Liver (tissue), 9 donors: ENCODE results near the gene SCD5. TPM values are rescaled to one million over a fixed set of nuclear protein-coding genes. Genes with fewer than 3 reads are reported as not detected.

Experiments used
- DNase-seq: peaks from one replicate; pipeline ENCODE4 v3.0.0-alpha.2; 2017; ENCODE audit warnings: low spot score
- H3K27ac ChIP-seq, 2 donors: one replicate each; pipeline ENCODE4 v1.7.0; 2013; ENCODE audit warnings: inconsistent platforms in 2 of 2, low read length in 2 of 2, control low read depth in 1 of 2, low read depth in 1 of 2, mild to moderate bottlenecking in 1 of 2
- H3K27me3 ChIP-seq, 4 donors: one replicate each; pipeline versions ENCODE4 v1.6.1 to v1.7.0; 2013; ENCODE audit warnings: low read length in 3 of 4, inconsistent platforms in 1 of 4, mild to moderate bottlenecking in 1 of 4, moderate library complexity in 1 of 4; ENCODE audit not compliant: control insufficient read depth in 4 of 4, insufficient read depth in 4 of 4
- H3K36me3 ChIP-seq, 4 donors: one replicate each; pipeline versions ENCODE4 v1.6.1 to v1.7.0; 2013; ENCODE audit warnings: low read length in 3 of 4, mild to moderate bottlenecking in 3 of 4, low read depth in 1 of 4, moderate library complexity in 1 of 4; ENCODE audit not compliant: control insufficient read depth in 4 of 4, insufficient read depth in 3 of 4
- H3K4me1 ChIP-seq, 4 donors: one replicate each; pipeline versions ENCODE4 v1.6.1 to v1.7.0; 2013; ENCODE audit warnings: low read length in 3 of 4, mild to moderate bottlenecking in 3 of 4, moderate library complexity in 1 of 4; ENCODE audit not compliant: control insufficient read depth in 4 of 4, insufficient read depth in 4 of 4
- H3K4me3 ChIP-seq, 3 donors: one replicate each; pipeline versions ENCODE4 v1.6.1 to v1.7.0; 2013; ENCODE audit warnings: low read length in 3 of 3, control low read depth in 1 of 3, low read depth in 1 of 3, mild to moderate bottlenecking in 1 of 3
- H3K9ac ChIP-seq, 2 donors: one replicate each; pipeline ENCODE4 v1.7.0; 2013; ENCODE audit warnings: low read length in 2 of 2, mild to moderate bottlenecking in 2 of 2, moderate library complexity in 2 of 2, control low read depth in 1 of 2, low read depth in 1 of 2
- H3K9me3 ChIP-seq, 4 donors: one replicate each; pipeline versions ENCODE4 v1.6.1 to v1.7.0; 2013; ENCODE audit warnings: low read length in 3 of 4; ENCODE audit not compliant: control insufficient read depth in 4 of 4
- EGR1 ChIP-seq, 2 donors: IDR thresholded peaks; 2 replicates each; pipeline ENCODE4 v1.6.1; 2016 to 2018; ENCODE audit warnings: antibody characterized with exemption in 2 of 2, low read depth in 2 of 2
- FOXA1 ChIP-seq: IDR thresholded peaks from 2 replicates; pipeline ENCODE4 v1.6.1; 2016; ENCODE audit warnings: antibody characterized with exemption
- FOXA2 ChIP-seq: IDR thresholded peaks from 2 replicates; pipeline ENCODE4 v1.6.1; 2016; ENCODE audit warnings: antibody characterized with exemption
- GABPA ChIP-seq, 2 donors: IDR thresholded peaks in 1 of 2; conservative IDR thresholded peaks in 1 of 2; 2 replicates each; pipeline ENCODE4 v1.6.1; 2016; ENCODE audit warnings: antibody characterized with exemption in 2 of 2, mild to moderate bottlenecking in 1 of 2, moderate library complexity in 1 of 2
- HNF4A ChIP-seq, 2 donors: conservative IDR thresholded peaks; 2 replicates each; pipeline ENCODE4 v1.6.1; 2016; ENCODE audit warnings: antibody characterized with exemption in 2 of 2, mild to moderate bottlenecking in 2 of 2
- HNF4G ChIP-seq: IDR thresholded peaks from 2 replicates; pipeline ENCODE4 v1.6.1; 2016; ENCODE audit warnings: antibody characterized with exemption
- JUND ChIP-seq, 2 donors: IDR thresholded peaks; 2 replicates each; pipeline ENCODE4 v1.6.1; 2016; ENCODE audit warnings: antibody characterized with exemption in 2 of 2
- NR2F2 ChIP-seq: IDR thresholded peaks from 2 replicates; pipeline ENCODE4 v1.6.1; 2016; ENCODE audit warnings: antibody characterized with exemption
- RAD21 ChIP-seq, 2 donors: IDR thresholded peaks; 2 replicates each; pipeline ENCODE4 v1.6.1; 2016; ENCODE audit warnings: antibody characterized with exemption in 2 of 2, mild to moderate bottlenecking in 2 of 2
- RXRA ChIP-seq, 2 donors: IDR thresholded peaks; 2 replicates each; pipeline ENCODE4 v1.6.1; 2017 to 2018; ENCODE audit warnings: antibody characterized with exemption in 2 of 2, mild to moderate bottlenecking in 1 of 2
- SP1 ChIP-seq: IDR thresholded peaks from 2 replicates; pipeline ENCODE4 v1.6.1; 2018; ENCODE audit warnings: antibody characterized with exemption, mild to moderate bottlenecking
- TAF1 ChIP-seq: conservative IDR thresholded peaks from 2 replicates; pipeline ENCODE4 v1.6.1; 2016; ENCODE audit warnings: antibody characterized with exemption, mild to moderate bottlenecking
- YY1 ChIP-seq: IDR thresholded peaks from 2 replicates; pipeline ENCODE4 v1.6.1; 2016; ENCODE audit warnings: antibody characterized with exemption, mild to moderate bottlenecking
- WGBS: extraction: QIAGEN DNeasy Blood & Tissue Kit; methylation state at CpG from one replicate; pipeline ENCODE4 v1.1.7; 2013; 5-methylcytosine and 5-hydroxymethylcytosine counted together
- polyA plus RNA-seq, 2 donors: library from polyadenylated mRNA; stranded (reverse) in 1 of 2; unstranded in 1 of 2; fragments of 200-250 nt in 1 of 2; fragments of >200 nt in 1 of 2; fragmentation: Nextera tagmentation in 1 of 2; extraction: Ambion mirVana in 1 of 2; gene quantifications; one replicate each; pipeline versions ENCODE4 v1.2.1 to v1.2.3, GENCODE V29; 2013 to 2015
- total RNA-seq, 2 donors: library from RNA; depleted of rRNA; stranded (reverse); fragments of >200 nt; gene quantifications; one replicate each; pipeline ENCODE4 v1.2.3, GENCODE V29; 2014
- TF ChIP-seq, protein P1 (sequence below): IDR thresholded peaks from 2 replicates; pipeline ENCODE4 v1.6.1; 2016; ENCODE audit warnings: antibody characterized with exemption
- TF ChIP-seq, protein P2 (sequence below): IDR thresholded peaks from 2 replicates; pipeline ENCODE4 v1.6.1; 2016; ENCODE audit warnings: antibody characterized with exemption, mild to moderate bottlenecking
- TF ChIP-seq, protein P3 (sequence below): fragments of 150-350 bp; IDR thresholded peaks from 2 replicates; pipeline ENCODE4 v1.5.1; 2017; ENCODE audit warnings: improper control_type of control experiment, low read depth, low read length; ENCODE audit not compliant: missing input control
- TF ChIP-seq, protein P4 (sequence below): IDR thresholded peaks from 2 replicates; pipeline ENCODE4 v1.6.1; 2016; ENCODE audit warnings: antibody characterized with exemption
- TF ChIP-seq, protein P5 (sequence below): IDR thresholded peaks from 2 replicates; pipeline ENCODE4 v1.6.1; 2016; ENCODE audit warnings: antibody characterized with exemption
- donor health status: healthy.
- donor health status: healthy.
- donor health status: healthy.
- donor health status: healthy.
- donor health status: healthy.

SCD5 gene
- total and polyA plus RNA-seq, 4 donors: 0.14 to 1.9 (median 0.57) TPM

- no peak overlapping the region for H3K27ac ChIP-seq
- H3K9ac ChIP-seq: no peak overlapping the region
- no peaks in the 10 kb centered on the region for H3K9me3 ChIP-seq
- no peak overlapping the region for H3K4me3 ChIP-seq
- DNase-seq: no peak
- H3K27me3 ChIP-seq: no peaks in the 10 kb centered on the region
- no peak for TF ChIP-seq EGR1 (IDR thresholded peaks at IDR 0.05; ENCODE audit: low read depth in 2 of 2)
- TF ChIP-seq, protein P1, sequence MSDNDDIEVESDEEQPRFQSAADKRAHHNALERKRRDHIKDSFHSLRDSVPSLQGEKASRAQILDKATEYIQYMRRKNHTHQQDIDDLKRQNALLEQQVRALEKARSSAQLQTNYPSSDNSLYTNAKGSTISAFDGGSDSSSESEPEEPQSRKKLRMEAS: no peak
- no peak for TF ChIP-seq TAF1
- TF ChIP-seq HNF4A (conservative IDR thresholded peaks at IDR 0.05): no peak
- no peak for TF ChIP-seq SP1
- no peak for TF ChIP-seq RAD21 (IDR thresholded peaks at IDR 0.05)
- TF ChIP-seq, protein P2, sequence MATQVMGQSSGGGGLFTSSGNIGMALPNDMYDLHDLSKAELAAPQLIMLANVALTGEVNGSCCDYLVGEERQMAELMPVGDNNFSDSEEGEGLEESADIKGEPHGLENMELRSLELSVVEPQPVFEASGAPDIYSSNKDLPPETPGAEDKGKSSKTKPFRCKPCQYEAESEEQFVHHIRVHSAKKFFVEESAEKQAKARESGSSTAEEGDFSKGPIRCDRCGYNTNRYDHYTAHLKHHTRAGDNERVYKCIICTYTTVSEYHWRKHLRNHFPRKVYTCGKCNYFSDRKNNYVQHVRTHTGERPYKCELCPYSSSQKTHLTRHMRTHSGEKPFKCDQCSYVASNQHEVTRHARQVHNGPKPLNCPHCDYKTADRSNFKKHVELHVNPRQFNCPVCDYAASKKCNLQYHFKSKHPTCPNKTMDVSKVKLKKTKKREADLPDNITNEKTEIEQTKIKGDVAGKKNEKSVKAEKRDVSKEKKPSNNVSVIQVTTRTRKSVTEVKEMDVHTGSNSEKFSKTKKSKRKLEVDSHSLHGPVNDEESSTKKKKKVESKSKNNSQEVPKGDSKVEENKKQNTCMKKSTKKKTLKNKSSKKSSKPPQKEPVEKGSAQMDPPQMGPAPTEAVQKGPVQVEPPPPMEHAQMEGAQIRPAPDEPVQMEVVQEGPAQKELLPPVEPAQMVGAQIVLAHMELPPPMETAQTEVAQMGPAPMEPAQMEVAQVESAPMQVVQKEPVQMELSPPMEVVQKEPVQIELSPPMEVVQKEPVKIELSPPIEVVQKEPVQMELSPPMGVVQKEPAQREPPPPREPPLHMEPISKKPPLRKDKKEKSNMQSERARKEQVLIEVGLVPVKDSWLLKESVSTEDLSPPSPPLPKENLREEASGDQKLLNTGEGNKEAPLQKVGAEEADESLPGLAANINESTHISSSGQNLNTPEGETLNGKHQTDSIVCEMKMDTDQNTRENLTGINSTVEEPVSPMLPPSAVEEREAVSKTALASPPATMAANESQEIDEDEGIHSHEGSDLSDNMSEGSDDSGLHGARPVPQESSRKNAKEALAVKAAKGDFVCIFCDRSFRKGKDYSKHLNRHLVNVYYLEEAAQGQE: no peak
- no peak for TF ChIP-seq JUND (IDR thresholded peaks at IDR 0.05)
- no peak for TF ChIP-seq HNF4G
- TF ChIP-seq YY1: no peak
- no peak for TF ChIP-seq GABPA (IDR thresholded peaks at IDR 0.05 in 1 of 2, conservative IDR thresholded peaks at IDR 0.05 in 1 of 2)
- TF ChIP-seq, protein P3, sequence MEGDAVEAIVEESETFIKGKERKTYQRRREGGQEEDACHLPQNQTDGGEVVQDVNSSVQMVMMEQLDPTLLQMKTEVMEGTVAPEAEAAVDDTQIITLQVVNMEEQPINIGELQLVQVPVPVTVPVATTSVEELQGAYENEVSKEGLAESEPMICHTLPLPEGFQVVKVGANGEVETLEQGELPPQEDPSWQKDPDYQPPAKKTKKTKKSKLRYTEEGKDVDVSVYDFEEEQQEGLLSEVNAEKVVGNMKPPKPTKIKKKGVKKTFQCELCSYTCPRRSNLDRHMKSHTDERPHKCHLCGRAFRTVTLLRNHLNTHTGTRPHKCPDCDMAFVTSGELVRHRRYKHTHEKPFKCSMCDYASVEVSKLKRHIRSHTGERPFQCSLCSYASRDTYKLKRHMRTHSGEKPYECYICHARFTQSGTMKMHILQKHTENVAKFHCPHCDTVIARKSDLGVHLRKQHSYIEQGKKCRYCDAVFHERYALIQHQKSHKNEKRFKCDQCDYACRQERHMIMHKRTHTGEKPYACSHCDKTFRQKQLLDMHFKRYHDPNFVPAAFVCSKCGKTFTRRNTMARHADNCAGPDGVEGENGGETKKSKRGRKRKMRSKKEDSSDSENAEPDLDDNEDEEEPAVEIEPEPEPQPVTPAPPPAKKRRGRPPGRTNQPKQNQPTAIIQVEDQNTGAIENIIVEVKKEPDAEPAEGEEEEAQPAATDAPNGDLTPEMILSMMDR: no peak
- TF ChIP-seq, protein P4, sequence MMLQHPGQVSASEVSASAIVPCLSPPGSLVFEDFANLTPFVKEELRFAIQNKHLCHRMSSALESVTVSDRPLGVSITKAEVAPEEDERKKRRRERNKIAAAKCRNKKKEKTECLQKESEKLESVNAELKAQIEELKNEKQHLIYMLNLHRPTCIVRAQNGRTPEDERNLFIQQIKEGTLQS: no peak
- TF ChIP-seq, protein P5, sequence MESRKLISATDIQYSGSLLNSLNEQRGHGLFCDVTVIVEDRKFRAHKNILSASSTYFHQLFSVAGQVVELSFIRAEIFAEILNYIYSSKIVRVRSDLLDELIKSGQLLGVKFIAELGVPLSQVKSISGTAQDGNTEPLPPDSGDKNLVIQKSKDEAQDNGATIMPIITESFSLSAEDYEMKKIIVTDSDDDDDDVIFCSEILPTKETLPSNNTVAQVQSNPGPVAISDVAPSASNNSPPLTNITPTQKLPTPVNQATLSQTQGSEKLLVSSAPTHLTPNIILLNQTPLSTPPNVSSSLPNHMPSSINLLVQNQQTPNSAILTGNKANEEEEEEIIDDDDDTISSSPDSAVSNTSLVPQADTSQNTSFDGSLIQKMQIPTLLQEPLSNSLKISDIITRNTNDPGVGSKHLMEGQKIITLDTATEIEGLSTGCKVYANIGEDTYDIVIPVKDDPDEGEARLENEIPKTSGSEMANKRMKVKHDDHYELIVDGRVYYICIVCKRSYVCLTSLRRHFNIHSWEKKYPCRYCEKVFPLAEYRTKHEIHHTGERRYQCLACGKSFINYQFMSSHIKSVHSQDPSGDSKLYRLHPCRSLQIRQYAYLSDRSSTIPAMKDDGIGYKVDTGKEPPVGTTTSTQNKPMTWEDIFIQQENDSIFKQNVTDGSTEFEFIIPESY: no peak
- no peak for TF ChIP-seq FOXA2
- no peak for TF ChIP-seq NR2F2
- no peak for TF ChIP-seq RXRA (IDR thresholded peaks at IDR 0.05)
- TF ChIP-seq FOXA1: no peak
- H3K36me3 ChIP-seq: peaks cover 0 to 1% (median 0%) of the 10 kb centered on the region in 4 donors
- peaks cover 0 to 3% (median under 1%) of the 10 kb centered on the region in 4 donors for H3K4me1 ChIP-seq
- WGBS: 70% methylated on average over 9 of the region's 9 CpGs
Measured at GRCh38 chr4:82626251-82626868, 172.2 kb downstream of the SCD5 start.
